Body of pancreas (tissue), 4 donors: ENCODE data around the gene C3orf70. TPM values are rescaled to one million over a fixed set of nuclear protein-coding genes. Genes with fewer than 3 reads are reported as not detected.
A peak's percentile ranks its signal among the peaks of the same experiment; 100 is the strongest.

Experiments
- ATAC-seq: fragments of 150-250 bp; one replicate; pipeline ENCODE4 v1.9.1; 2016
- DNase-seq, 4 donors: peaks; one replicate each; pipeline ENCODE4 v3.0.0-alpha.2; 2019
- H3K27ac ChIP-seq, 4 donors: fragments of 200-600 bp; sonication (generic); 1 replicate in 3 of 4; 2 replicates in 1 of 4; pipeline versions ENCODE4 v1.5.1 to v1.6.1; 2016 to 2019; ENCODE audit warnings: mild to moderate bottlenecking in 1 of 4, mixed read lengths in 1 of 4, moderate library complexity in 1 of 4
- H3K27me3 ChIP-seq, 2 donors: fragments of 200-600 bp; sonication (generic); one replicate each; pipeline ENCODE4 v1.6.0; 2016; ENCODE audit warnings: mild to moderate bottlenecking in 1 of 2
- H3K36me3 ChIP-seq, 2 donors: fragments of 200-600 bp; sonication (generic); replicated peaks in 1 of 2; 2 replicates each; pipeline ENCODE4 v1.5.1; 2016; ENCODE audit warnings: low read depth in 2 of 2; ENCODE audit not compliant: insufficient read depth in 1 of 2
- H3K4me1 ChIP-seq: fragments of 200-600 bp; sonication (generic); one replicate; pipeline ENCODE4 v1.6.0; 2016
- H3K4me3 ChIP-seq, 2 donors: fragments of 200-600 bp; sonication (generic); 1 replicate in 1 of 2; 2 replicates in 1 of 2; pipeline ENCODE4 v1.5.1; 2016 to 2019
- H3K9me3 ChIP-seq, 3 donors: fragments of 200-600 bp; sonication (generic); 1 replicate in 2 of 3; 2 replicates in 1 of 3; pipeline ENCODE4 v1.5.1; 2016
- CTCF ChIP-seq, 7 experiments: fragments of 450-650 bp in 4 of 7; fragments of 200-600 bp in 3 of 7; sonication (generic) in 3 of 7; IDR thresholded peaks; one replicate each; pipeline ENCODE4 v1.5.1; 2016 to 2019; ENCODE audit warnings: antibody characterized with exemption in 7 of 7
- POLR2A ChIP-seq, 3 donors: fragments of 450-650 bp; IDR thresholded peaks; one replicate each; pipeline ENCODE4 v1.6.1; 2016; ENCODE audit warnings: antibody characterized with exemption in 3 of 3, mild to moderate bottlenecking in 2 of 3
- WGBS, 2 donors: methylation state at CpG; one replicate each; pipeline ENCODE4 v1.1.5; 2017; 5-methylcytosine and 5-hydroxymethylcytosine counted together
- intact Hi-C: fragments of 100-400 bp; cut with DNase I; formaldehyde crosslinking; loops from one replicate; pipeline ENCODE4 v1.15.1; 2023
- total RNA-seq, 2 donors: library from RNA; depleted of rRNA; stranded (reverse); fragments of >200 nt; gene quantifications; one replicate each; pipeline ENCODE4 v1.1.0, GENCODE V29; 2016

Gene C3orf70
- total RNA-seq, 2 donors from 2014 or later: 0.99 to 1.0 TPM

GRCh38 chr3:185071287-185071800 is 81.5 kb downstream of the C3orf70 start:
- no peaks in the 10 kb centered on the region for H3K36me3 ChIP-seq
- no peaks in the 10 kb centered on the region for H3K4me1 ChIP-seq
- TF ChIP-seq POLR2A (IDR thresholded peaks at IDR 0.05) (no peak), CTCF (IDR thresholded peaks at IDR 0.05) (no peak)
- DNase-seq: no peak
- 56 to 68% methylated on average over 6 to 7 of the region's 7 CpGs for WGBS, 2 donors
- intact Hi-C loops: no loop called here
- H3K27ac ChIP-seq: no peak overlapping the region
- H3K4me3 ChIP-seq: no peak overlapping the region
- no peaks in the 10 kb centered on the region for H3K9me3 ChIP-seq
- H3K27me3 ChIP-seq: no peaks in the 10 kb centered on the region
- ATAC-seq: no peak

- ATAC-seq: no peak
- intact Hi-C loops: no loop called here
These were observed 82.2 kb downstream of the C3orf70 start for GRCh38 chr3:185070491-185071286.

GRCh38 chr3:185069037-185070030 is 83.5 kb downstream of the C3orf70 start:
- no peaks in the 10 kb centered on the region for H3K4me1 ChIP-seq
- ATAC-seq (no peak), DNase-seq (no peak)
- no peaks in the 10 kb centered on the region for H3K9me3 ChIP-seq
- 69 to 72% methylated on average over 13 to 28 of the region's 28 CpGs for WGBS, 2 donors
- TF ChIP-seq CTCF (IDR thresholded peaks at IDR 0.05) (no peak), POLR2A (IDR thresholded peaks at IDR 0.05) (no peak)
- H3K27me3 ChIP-seq: no peaks in the 10 kb centered on the region
- no peak overlapping the region for H3K4me3 ChIP-seq
- intact Hi-C loops: no loop called here
- no peak overlapping the region for H3K27ac ChIP-seq
- H3K36me3 ChIP-seq: no peaks in the 10 kb centered on the region

More at GRCh38 chr3:185070491-185071286, 82.2 kb downstream of the C3orf70 start:
- peak in 1 of 4 donors; percentile 3 for DNase-seq
- Histone ChIP-seq H3K9me3 (no peaks in the 10 kb centered on the region), H3K27ac (no peak overlapping the region), H3K4me3 (no peak overlapping the region), H3K27me3 (no peaks in the 10 kb centered on the region), H3K36me3 (no peaks in the 10 kb centered on the region), H3K4me1 (no peaks in the 10 kb centered on the region)
- TF ChIP-seq CTCF (IDR thresholded peaks at IDR 0.05): no peak
- TF ChIP-seq POLR2A (IDR thresholded peaks at IDR 0.05): no peak
- 58 to 64% methylated on average over 22 of the region's 22 CpGs for WGBS, 2 donors

- H3K27me3 ChIP-seq: no peaks in the 10 kb centered on the region
- DNase-seq (no peak), ATAC-seq (no peak)
- H3K9me3 ChIP-seq: no peaks in the 10 kb centered on the region
- H3K4me3 ChIP-seq: no peak overlapping the region
- intact Hi-C loops: no loop called here
- no peak overlapping the region for H3K27ac ChIP-seq
- WGBS, 2 donors: 84 to 86% methylated on average over 11 of the region's 11 CpGs
- TF ChIP-seq CTCF (IDR thresholded peaks at IDR 0.05) (no peak), POLR2A (IDR thresholded peaks at IDR 0.05) (no peak)
- H3K4me1 ChIP-seq: no peaks in the 10 kb centered on the region
- no peaks in the 10 kb centered on the region for H3K36me3 ChIP-seq
These were observed 85.7 kb downstream of the C3orf70 start for GRCh38 chr3:185067173-185067572.
